PFSK-1 (cell line): ENCODE data around the gene ADGRL3.

ENCODE experiments used
- FOXP2 ChIP-seq: optimal IDR thresholded peaks from 2 replicates; pipeline ENCODE3; 2011; ENCODE audit warnings: borderline replicate concordance, control low read depth, inconsistent platforms; ENCODE audit not compliant: insufficient read depth; ENCODE audit errors: extremely low read length, extremely low read depth
- POLR2AphosphoS5 ChIP-seq: IDR thresholded peaks from 2 replicates; pipeline ENCODE4 v1.6.1; 2012; ENCODE audit warnings: low read depth, mild to moderate bottlenecking, control low read depth, low read length, moderate library complexity
- TAF1 ChIP-seq: IDR thresholded peaks from 2 replicates; pipeline ENCODE4 v1.6.1; 2012; ENCODE audit warnings: low read length, control low read depth, borderline replicate concordance; ENCODE audit not compliant: insufficient read depth

DNA sequence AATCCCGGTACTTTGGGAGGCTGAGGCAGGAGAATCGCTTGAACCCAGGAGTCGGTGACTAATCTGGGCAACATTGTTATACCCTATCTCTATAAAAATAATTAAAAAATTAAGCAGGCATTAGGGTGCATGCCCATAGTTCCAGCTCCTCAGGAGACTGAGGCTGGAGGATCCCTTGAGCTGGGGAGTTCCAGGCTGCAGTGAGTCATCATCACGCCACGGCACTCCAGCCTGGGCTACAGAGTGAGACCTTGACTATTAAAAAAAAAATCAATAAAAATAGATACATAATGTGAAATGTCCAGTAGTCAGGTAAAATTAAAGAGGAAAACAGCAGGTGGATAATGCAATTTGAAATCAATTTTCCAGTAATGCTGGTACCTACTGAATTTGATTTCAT, 14.6 kb downstream of the ADGRL3 start:
- no peak for TF ChIP-seq TAF1
- TF ChIP-seq POLR2AphosphoS5 = no peak
- no peak for TF ChIP-seq FOXP2
